Activated CD4-positive, alpha-beta T cell treated with anti-CD3 and anti-CD28 coated beads, Interleukin-10, Interleukin-2, amounts not matched to agents 100 ng/mL and 50 ng/mL, durations not matched to agents 16 hours and 8 hours (primary cell): ENCODE results near the gene DNMT3A.
"Not testable (repeated sequence)": the region's sequence is repeated elsewhere in the genome, so short reads cannot be mapped to it uniquely, and the experiment has no call there.

ENCODE experiments used
- DNase-seq: peaks from one replicate; pipeline ENCODE4 v3.0.0-alpha.2; 2020

DNMT3A gene

DNA sequence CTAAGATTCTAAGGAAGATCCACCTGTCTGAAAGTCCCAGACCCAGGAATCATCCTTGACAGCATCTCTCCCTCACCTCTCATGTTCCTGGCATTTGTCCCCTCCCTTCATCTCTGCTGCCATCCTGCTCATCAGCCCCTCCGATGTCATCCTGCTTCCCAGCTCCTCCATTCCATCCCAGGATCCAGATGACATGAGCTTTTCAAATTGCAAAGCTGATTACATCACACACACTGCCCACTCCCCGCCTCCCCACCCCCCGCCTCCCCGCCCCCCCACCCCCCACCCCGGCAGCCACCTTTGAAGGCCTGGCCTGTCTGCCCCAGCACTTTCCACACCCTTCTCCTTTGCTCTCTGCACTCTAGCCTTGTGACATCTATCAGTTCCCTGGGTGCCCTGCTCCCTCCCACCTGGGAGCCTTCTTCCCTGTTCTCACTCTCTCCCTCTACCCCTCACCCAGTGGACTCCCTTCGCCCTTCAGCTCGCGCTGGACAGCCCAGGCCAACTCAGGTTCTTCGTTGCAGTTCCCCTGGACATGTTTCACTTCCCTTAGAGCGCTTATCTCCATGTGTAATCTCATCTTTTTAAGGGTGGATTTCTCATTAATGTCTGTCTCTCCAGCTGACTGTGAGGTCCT, 61.6 kb downstream of the DNMT3A start:
- DNase-seq, result no peak

DNA sequence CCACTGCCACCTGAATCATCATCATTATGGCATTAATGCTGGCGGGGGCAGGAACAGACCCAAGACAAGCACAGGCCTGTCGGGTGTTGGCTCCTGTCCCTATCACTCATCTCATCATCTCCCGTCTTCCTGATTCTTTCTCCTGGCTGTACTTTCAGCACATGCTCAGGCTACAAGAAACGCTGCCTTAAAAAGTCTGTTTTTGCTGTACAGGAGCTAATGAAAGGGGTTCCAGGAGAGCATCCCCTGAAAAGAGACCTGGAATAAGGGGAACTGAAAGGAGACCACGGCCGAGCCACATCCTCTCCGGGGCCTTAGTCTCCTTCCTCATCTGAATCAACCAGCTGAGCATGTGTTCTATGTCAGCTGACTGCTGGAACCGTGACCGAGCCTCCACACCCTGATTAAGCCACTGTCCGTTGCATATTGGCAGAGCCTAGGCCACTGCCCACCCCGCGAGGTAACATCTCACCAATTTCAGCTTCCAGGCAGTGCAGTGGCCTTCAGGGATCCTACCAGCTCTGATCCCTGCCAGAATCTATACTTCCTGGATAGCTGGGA, 62.6 kb downstream of the DNMT3A start:
- no peak for DNase-seq

DNA sequence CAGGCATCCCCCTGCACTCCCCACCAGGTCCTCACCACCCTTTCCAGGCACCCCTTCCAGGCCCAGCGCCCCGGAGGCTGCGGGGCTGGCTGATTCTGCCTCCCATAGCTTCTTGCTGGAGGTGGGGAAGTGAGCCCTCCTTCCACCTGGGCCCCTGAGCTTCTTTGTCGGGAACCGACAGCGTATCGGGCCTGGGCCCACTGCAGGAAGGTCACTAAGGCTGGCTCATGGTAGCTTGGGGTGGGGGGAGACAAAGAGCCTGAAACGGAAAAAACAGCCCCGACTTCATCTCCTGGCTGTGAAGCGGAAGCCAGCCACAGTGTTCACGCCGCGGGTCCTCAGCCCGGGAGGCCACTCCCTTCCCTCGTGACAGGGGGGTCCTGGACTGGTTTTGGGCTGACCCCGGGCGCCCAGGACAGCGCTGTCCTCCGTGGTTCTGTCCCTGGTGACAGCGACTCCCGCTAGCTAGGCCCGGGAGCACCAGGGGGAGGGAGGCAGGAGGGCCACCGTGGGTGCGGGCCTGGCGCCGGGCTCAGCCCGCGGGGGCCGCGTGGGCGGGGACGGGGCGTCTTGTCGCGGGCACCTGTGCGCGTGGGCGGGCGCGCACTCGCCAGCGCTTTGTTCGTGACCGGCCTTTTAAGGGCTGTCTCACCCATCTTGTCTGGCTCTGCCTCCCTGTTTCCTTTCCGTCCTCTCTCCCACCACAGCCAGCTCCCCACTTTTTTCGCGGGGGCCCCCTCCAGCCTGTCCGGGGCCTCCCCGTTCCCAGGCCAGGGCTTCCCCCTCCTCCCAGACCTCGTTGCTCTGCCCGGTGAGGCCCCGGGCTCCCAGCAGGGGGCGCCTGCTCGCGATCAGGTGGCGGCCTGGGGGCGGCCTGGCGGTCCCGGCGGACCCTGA, 64.9 kb downstream of the DNMT3A start:
- DNase-seq, result peak; percentile 83

DNA sequence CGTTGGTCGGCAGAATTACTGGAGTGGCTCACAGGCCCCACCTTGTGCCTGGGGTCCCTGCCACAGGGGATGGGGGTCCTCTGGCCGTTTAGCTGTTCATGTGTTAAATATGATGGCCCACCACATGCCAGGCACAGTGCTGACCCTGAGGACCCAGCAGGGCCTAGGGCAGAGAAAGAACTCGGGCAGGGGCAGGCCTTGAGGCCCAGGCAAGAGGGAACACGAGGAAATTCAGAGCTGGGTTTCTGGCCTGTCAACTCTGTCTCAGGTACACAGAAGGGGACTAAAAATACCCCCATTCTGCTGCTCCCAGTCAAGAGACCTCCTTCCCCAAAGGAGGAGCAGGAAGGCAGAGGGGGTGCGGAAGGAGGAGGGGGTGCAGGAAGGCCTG, 66.2 kb downstream of the DNMT3A start:
- DNase-seq, result no peak

DNA sequence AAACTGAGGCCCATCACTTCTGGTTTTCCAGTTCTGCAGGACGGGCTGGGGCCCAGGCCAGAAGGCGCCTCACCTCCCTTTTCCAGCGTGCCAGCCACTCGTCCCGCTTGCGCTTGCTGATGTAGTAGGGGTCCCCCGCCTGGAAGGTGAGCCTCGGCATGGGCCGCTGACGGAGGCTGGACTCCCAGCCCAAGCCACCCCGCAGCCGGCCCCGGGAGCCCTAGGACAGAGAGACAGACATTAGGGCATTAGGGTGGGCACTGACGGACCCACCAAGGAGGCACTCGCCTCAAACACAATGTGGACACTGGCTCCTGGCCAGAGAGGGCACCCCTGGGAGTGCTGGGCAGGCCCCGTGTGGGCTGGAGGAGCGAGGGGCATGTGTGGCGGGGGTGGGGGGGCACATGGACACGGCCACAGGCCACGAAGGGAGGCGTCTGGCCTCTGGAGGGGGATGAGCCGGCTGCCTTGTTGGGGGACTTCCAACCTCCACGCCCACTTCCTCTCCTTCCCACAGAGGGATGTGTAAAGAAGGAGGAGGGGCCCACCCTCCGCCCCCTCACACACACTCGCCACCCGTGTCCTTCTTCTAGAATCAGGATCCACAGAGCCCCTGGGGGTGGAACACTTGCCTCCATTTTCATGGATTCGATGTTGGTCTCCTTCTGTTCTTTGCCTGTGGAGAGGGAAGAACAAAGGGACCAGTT, 66.7 kb downstream of the DNMT3A start:
- DNase-seq, result peak; percentile 48

DNA sequence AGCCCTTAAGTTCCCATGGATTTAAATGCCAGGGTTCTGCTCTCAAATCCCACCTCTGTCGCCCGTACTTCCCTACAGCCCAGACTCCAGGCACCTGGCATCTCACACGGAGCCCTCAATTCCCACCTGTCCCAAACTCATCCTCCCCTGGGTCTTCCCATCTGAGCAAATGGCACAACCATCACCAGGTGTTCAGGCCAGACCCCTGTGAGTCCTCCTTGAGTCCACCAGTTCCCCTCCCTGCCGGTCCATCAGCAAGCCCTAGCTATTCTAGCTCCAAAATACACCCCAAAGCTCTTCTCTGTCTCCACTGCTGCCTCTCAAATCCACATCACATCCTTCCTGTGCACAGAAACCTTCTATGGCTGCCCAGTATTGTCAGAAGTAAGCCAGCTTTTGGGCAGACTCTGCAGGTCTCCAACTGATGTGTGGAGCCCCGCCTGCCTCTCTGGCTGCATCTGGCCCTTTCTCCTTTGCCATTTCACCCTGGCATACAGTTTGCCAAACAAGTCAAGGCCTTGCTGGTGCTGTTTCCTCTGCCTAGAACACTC, 67.7 kb downstream of the DNMT3A start:
- DNase-seq, result no peak

DNA sequence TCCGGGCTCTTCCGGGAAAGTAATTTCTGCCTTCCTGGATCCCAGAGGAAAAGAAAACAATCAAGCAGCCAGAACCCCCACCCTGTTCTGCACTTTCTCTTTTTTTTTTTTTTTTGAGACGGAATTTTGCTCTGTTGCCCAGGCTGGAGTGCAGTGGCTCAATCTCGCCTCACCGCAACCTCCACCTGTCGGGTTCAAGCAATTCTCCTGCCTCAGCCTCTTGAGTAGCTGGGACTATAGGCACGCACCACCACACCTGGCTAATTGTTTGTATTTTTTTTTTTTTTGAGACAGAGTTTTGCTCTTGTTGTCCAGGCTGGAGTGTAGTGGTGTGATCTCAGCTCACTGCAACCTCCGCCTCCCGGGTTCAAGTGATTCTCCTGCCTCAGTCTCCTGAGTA, 69.0 kb downstream of the DNMT3A start:
- DNase-seq, result not testable (repeated sequence)

DNA sequence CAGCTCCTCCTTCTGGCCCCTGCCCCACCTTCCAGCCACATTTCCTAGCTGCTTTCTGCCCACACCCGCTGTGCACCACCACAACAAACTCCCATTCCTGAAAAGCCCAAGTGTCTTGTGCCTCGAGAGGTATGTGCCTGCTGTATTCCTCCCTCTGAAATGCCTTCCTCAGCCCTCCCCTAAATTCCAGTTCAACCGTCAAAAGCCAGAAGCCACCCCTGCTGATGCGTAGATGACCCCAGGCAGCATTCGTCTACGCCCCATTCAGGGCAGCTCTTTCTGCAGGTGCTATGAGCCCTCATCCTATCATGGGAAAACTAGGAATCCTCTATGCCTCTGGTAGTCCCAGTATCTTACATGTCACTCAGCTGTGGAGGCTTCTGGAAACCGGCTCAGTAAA, 71.7 kb downstream of the DNMT3A start:
- no peak for DNase-seq

DNA sequence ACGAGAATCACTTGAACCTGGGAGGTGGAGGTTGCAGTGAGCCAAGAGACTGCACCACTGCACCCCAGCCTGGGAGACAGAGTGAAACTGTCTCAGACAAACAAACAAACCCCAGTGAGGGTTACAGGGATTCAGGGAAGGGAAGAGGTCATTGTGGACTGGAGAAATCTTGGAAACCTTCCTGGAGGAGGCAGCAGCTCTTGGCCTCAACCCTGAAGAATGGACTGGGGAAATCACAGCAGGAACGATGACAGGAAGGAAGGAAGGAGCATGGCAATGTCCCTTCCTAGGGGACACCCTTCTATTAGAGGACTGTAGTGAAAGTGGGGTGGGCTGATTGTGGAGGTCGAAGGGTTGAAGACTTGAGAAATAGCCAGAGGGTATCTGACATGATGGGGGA, 72.5 kb downstream of the DNMT3A start:
- no peak for DNase-seq

DNA sequence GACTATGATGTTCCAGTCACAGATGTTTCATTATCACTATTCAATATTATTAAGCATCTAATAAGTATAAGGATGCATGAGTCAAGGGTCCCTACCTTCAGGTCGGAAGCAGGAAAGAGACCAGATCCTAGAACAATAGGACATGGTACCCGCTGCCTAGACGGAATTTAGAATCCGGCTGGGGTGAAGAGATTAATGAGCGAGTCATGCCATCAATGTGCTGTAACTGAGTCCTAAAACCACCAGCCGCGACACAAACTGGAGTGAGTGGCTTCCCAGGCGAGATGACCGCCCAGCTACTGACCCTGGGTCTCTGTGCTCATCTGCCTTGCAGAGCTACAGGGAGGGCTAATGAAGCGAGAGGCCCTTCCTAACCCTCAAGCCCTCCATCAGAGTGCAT, 73.6 kb downstream of the DNMT3A start:
- no peak for DNase-seq

DNA sequence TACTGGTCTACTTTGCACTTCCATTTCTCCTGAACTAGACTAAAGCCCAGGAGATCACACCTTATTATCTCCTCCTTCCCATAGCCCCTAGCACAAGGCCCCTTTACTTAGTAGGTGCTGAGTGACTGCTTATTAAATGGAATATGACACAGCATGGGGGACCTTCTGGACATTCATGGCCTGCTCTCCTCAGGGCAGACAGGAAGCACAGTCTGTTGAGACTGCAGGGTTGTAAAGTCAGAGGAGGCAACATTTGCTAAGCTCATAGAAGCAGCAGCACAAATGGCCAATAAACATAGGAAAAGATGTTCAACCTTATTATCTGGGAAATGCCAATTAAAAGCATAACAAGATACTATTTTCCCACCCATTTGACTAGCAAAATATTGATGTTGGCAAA, 75.3 kb downstream of the DNMT3A start:
- DNase-seq, result no peak

DNA sequence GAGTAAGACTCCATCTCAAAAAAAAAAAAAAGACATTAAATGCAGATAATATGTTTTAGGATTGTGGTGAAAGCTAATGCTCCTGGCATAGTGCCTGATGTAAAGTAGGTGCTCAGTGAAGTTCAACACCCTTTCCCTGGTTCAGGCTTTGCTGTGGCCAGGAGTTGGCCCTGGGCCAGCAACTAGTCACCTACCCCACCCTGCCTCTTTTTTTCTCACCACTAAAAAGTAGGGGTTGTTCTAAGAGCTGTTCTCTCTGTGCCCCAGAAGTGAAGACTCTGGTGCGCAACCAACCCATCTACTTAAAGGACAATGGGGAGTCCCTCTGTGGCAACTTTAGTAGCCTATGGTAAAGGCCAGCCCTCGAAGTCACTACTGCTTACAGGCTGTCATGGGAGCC, 75.9 kb downstream of the DNMT3A start:
- DNase-seq, result no peak

DNA sequence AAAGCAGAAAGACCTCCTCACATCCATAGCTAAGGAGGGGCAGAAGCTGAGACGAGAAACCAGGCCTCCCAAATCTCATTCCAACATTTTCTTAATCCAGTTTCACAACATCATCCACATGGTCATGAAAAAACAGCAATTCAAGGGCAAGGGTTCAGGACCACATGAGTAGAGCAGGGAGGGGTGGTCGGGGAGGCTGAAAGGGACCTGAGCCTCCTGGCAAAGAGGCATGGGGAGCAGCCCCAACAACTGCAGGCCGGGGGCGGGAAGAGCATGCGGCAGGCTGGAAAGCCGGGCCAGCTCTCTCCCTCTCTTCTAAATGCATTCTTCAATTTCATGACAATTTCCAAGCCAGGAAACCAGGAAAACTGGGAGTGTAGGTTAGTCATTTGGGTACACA, 76.7 kb downstream of the DNMT3A start:
- no peak for DNase-seq

DNA sequence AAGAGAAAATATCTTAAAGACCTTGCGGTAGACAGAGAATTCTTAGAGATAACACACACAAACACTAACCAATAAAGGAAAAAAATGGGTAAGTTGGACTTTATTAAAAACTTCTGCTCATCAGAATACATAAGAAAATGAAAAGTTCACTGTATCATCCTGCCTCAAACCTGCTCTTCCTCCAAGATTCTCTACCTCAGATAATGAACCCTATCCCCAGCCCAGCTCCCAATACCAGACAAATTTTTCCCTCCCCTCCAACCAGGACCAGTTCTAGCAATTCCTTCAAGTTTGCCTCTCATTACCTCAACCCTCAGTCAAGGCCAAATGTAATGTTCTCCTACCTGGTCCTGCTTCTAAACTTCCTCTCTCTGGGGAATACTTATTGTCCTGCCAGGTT, 79.4 kb downstream of the DNMT3A start:
- DNase-seq, result no peak

DNA sequence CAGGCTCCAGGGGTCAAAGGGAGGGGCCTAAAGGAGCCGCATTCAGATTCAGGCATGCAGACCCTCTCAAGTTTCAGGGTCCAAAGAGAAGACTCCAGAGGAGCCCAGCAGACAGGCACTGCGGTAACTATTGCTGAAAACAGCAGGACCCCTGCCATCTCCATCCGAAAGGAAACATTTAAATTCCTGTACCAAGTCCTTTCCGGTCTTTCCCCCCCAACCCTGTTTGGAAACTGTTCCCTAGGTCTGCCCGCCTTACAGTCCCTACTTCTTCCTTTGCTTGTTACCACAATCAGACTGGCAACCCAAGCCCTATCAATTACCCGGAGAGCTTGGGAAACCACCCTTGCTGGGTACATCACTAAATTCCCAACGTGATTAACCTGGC, 82.0 kb downstream of the DNMT3A start:
- no peak for DNase-seq

DNA sequence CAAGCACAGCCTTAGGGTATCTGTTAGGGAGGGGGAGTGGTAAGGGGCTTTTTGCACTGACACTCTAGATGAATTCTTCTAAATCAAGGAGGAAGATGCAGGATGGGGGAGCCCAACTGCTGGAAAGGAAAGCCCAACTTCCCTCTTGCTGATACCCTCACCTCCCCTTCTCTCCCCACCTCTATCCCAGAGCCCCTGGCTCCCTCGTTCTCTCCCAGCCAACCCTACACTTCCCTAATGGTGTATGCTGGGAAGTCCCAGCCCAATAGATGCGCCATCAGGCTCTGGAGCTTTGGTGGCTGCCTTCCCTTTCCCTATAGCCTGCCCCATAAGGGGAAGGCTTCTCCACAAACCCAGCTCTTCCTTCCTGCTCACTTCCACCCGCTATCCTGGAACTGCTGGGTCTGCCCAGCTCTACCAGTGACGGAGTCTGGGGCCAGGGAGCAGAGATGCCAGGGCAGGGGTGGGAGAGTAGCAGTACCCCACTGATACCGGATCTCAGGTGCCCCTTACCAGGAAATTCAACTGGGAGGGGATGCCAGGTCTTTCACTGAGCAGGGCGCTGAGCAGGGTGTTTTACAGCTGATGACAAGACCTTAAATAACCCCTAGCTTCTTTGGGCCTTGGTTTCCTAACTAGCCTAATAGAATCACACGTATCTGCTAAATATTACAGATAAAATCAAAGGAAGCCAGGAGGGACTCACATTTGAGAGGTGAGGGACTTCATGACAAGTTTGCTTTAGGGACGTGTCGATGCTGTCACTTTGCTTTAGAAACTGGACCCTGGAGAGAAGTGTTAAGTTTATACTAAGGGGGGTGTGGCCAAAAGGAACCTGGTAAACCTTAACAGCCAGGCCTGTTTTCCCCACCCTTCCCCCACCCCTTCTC, 82.6 kb downstream of the DNMT3A start:
- DNase-seq, result no peak

DNA sequence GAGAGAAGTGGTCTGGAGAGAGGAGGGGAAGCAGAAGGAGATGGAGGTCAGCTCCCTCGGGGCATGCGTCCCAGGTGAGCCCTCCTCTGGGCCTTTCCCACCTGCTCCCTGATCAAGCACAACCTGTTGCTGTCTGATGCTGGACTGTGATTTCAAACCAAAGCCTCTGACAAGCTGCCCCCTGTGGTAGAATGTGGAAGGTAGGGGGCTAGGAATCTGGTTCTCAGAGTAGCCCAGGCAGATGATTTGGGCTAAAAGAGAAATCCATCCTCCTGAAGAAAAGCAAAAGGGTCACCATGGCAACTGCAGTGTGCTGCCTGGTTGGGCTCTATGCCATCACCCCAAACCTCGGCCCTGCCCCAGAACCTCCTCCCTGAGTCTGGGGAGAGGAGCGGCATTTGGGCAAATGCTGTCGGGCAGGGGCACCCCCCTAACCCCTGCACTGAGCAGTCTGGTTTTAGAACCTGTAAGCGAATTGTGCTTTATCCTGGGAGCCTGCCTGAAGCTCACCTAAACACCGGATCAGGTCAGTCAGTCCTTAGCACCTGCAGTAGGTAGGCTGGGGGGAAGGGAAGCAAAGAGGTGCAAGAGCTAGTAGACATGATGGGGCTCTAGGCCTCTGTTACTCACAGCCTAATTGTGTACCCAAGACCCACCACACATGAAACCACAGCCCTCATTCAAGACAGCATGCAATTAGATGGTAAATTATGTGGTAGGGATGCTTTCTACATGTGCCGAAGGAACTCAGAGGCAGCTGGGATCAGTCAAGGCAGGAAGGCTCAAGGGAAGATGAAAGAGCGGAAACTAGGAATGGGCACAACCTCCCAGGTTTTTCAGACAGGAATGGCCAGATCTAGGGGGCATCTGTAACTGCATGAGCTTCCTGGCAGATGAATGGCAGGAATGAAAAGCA, 83.5 kb downstream of the DNMT3A start:
- no peak for DNase-seq

DNA sequence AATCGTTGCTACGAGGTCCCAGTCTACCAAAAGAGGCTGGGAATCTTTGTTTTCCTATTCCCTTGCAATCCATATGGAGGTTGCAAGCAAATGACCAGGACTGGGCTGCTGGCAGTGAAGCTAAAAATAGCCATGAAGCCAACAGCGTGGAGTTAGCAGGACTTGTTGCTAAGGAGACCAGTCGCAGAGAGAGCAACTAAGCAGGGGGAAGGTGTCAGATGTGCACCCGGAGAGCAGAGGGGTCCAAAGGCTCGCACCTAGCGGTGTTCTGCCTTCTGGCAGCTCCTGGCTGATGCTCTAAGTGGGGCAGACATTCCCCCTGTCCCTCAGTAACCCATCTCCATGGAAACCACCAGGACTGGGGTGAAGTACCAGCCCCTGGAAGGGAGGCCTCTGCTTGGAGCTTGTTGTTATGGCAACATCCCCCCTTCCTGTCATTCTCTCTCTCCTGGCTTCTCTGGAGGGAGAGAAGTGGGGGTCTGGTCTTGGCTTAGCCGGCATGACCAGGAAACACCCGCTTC, 84.6 kb downstream of the DNMT3A start:
- no peak for DNase-seq

DNA sequence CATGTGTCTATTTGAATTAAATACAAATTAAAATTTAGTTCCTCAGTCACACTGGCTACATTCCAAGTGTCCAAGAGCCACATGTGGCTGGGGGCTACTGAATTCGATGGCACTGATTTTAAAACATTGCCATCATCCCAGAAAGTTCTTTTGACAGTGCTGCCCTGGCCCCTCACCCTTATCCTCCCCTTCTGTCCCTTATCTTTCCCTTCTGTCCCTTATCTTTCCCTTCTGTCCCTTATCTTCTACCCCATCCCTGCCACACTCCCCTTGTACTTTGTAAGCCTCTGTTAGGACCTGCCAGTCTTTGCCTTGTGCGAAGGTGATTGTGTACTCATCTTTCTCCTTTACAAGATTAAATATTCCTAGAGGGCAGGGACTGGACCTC, 85.2 kb downstream of the DNMT3A start:
- DNase-seq, result no peak

DNA sequence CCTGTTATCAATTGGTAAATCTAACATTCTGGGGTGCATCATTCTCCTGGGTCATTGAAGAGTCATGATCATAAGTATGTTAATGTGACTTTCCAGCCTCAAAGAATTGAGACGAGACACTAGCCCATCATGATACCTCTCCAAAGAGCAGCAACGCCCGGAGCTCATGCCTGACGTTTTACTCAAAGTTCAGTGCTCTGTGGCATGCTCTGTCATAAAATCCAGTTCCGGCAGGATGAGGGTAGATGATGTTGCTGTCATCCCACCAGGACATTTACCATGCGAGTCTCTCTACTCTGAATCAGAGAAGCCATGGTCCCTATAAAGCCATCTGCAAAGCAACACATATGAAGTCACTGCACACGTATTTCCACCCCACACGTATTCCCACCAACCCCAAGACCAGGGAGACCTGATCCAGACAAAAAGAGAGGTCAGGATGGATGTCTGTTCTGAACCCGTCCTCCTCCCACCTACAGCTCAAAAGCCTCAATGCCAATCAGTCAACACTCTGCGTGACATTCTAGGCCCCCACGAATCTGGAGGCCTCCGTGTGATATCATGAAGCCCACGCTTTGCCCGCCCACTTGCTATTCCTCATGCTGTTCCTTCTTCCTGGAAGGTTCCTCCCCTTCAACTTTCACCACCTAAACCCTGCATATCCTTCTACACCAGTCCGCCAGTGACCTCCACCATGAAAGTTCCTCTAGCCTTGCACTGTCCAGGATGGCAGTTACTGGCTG, 85.8 kb downstream of the DNMT3A start:
- no peak for DNase-seq
